ENCODE results near the gene ATIC.

Gene ATIC

GRCh38 chr2:215311625-215312396, at the start of gene ATIC:
ATIC (plus strand) TSS chr2:215312059; CDS start chr2:215312143, 84 bp downstream.
- peak within 1 kb of the TSS; percentile 75 for H3K27ac ChIP-seq (ENCODE audit: extremely low read depth, low read depth, low read length)
- H3K4me3 ChIP-seq (ENCODE audit: low read depth, low read length): peak within 1 kb of the TSS; percentile 68
- POLR2A ChIA-PET: interaction anchor here (0.7 to 1.4 kb wide), 3 partner anchors 9 to 24 kb away, joined by 3 to 4 read pairs (median 4); no protein-coding TSS in a partner anchor
- H3K36me3 ChIP-seq (ENCODE audit: control insufficient read depth in 2 of 2, insufficient read depth in 1 of 2, low read length in 2 of 2): peaks cover 11 to 40% of the 10 kb centered on the region in 2 experiments
- no peaks in the 10 kb centered on the region for H3K4me1 ChIP-seq (ENCODE audit: control insufficient read depth, insufficient read depth, low read length)
- CTCF ChIA-PET: interaction anchor here (0.6 to 0.8 kb wide), 2 partner anchors 107 to 333 kb away, joined by 3 to 5 read pairs; no protein-coding TSS in a partner anchor
- H3K9me3 ChIP-seq (ENCODE audit: control insufficient read depth, insufficient read depth, low read depth, low read length): no peaks in the 10 kb centered on the region
- TF ChIP-seq ZBTB21 (tag by site-specific recombination; IDR thresholded peaks at IDR 0.05) (no peak), ZNF19 (tag by site-specific recombination; IDR thresholded peaks at IDR 0.05; ENCODE audit: low read depth) (no peak), ZNF10 (tag by site-specific recombination; IDR thresholded peaks at IDR 0.05) (no peak), YY2 (tag by site-specific recombination; IDR thresholded peaks at IDR 0.05) (no peak), KLF16 (tag by site-specific recombination; IDR thresholded peaks at IDR 0.05) (0 out of 2 replicates have a peak, but pooled peaks have one; percentile 61), ZNF366 (tag by site-specific recombination; conservative IDR thresholded peaks at IDR 0.05) (no peak; the same call in 1 of the 2 replicates), ZNF654 (tag by site-specific recombination; IDR thresholded peaks at IDR 0.05; ENCODE audit: low read depth) (no peak), ZNF138 (tag by site-specific recombination; IDR thresholded peaks at IDR 0.05; ENCODE audit: borderline replicate concordance) (no peak), FEZF1 (tag by site-specific recombination; IDR thresholded peaks at IDR 0.05) (no peak), ZNF610 (tag by site-specific recombination; IDR thresholded peaks at IDR 0.05; ENCODE audit: borderline replicate concordance) (0 out of 2 replicates have a peak, but pooled peaks have one; percentile 22), ZNF280D (tag by site-specific recombination; IDR thresholded peaks at IDR 0.05) (no peak), ZNF660 (tag by site-specific recombination; IDR thresholded peaks at IDR 0.05) (0 out of 2 replicates have a peak, but pooled peaks have one; percentile 53), ZNF302 (tag by site-specific recombination; IDR thresholded peaks at IDR 0.05; ENCODE audit: low read depth) (no peak), ZNF548 (tag by site-specific recombination; IDR thresholded peaks at IDR 0.05) (no peak), GLIS1 (tag by site-specific recombination; IDR thresholded peaks at IDR 0.05) (peak; percentile 67), GLIS2 (tag by site-specific recombination; IDR thresholded peaks at IDR 0.05) (peak; percentile 50; the same call in 1 of the 2 replicates), ZBTB48 (tag by site-specific recombination; IDR thresholded peaks at IDR 0.05) (peak; percentile 41; the same call in 1 of the 2 replicates), ZNF510 (tag by site-specific recombination; IDR thresholded peaks at IDR 0.05; ENCODE audit: insufficient replicate concordance) (no peak), ZNF530 (tag by site-specific recombination; IDR thresholded peaks at IDR 0.05; ENCODE audit: low read depth) (no peak), ZNF324 (tag by site-specific recombination; IDR thresholded peaks at IDR 0.05) (0 out of 2 replicates have a peak, but pooled peaks have one; percentile 21), SCRT1 (tag by site-specific recombination; IDR thresholded peaks at IDR 0.05; ENCODE audit: borderline replicate concordance) (no peak), TCF7L2 (IDR thresholded peaks at IDR 0.05; ENCODE audit: borderline replicate concordance, low read depth, low read length) (no peak), MYNN (tag by site-specific recombination; IDR thresholded peaks at IDR 0.05; ENCODE audit: borderline replicate concordance) (no peak), ZNF585B (tag by site-specific recombination; IDR thresholded peaks at IDR 0.05) (no peak), ZNF274 (IDR thresholded peaks at IDR 0.05; ENCODE audit: low read length) (no peak), ZNF274 (tag by site-specific recombination; IDR thresholded peaks at IDR 0.05; ENCODE audit: borderline replicate concordance) (no peak), ZFHX2 (tag by site-specific recombination; conservative IDR thresholded peaks at IDR 0.05) (peak; percentile 76), ZBTB1 (tag by site-specific recombination; IDR thresholded peaks at IDR 0.05) (no peak), SETDB1 (IDR thresholded peaks at IDR 0.05; ENCODE audit: insufficient read length, low read length) (no peak)
- TF ChIP-seq, protein P1, sequence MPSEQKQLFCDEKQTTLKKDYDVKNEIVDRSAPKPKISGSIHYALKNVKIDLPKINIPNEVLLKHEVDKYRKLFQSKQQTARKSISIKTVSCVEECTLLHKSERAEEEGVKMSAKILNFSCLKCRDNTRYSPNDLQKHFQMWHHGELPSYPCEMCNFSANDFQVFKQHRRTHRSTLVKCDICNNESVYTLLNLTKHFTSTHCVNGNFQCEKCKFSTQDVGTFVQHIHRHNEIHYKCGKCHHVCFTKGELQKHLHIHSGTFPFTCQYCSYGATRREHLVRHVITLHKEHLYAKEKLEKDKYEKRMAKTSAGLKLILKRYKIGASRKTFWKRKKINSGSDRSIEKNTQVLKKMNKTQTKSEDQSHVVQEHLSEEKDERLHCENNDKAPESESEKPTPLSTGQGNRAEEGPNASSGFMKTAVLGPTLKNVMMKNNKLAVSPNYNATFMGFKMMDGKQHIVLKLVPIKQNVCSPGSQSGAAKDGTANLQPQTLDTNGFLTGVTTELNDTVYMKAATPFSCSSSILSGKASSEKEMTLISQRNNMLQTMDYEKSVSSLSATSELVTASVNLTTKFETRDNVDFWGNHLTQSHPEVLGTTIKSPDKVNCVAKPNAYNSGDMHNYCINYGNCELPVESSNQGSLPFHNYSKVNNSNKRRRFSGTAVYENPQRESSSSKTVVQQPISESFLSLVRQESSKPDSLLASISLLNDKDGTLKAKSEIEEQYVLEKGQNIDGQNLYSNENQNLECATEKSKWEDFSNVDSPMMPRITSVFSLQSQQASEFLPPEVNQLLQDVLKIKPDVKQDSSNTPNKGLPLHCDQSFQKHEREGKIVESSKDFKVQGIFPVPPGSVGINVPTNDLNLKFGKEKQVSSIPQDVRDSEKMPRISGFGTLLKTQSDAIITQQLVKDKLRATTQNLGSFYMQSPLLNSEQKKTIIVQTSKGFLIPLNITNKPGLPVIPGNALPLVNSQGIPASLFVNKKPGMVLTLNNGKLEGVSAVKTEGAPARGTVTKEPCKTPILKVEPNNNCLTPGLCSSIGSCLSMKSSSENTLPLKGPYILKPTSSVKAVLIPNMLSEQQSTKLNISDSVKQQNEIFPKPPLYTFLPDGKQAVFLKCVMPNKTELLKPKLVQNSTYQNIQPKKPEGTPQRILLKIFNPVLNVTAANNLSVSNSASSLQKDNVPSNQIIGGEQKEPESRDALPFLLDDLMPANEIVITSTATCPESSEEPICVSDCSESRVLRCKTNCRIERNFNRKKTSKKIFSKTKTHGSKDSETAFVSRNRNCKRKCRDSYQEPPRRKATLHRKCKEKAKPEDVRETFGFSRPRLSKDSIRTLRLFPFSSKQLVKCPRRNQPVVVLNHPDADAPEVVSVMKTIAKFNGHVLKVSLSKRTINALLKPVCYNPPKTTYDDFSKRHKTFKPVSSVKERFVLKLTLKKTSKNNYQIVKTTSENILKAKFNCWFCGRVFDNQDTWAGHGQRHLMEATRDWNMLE (tag by site-specific recombination; conservative IDR thresholded peaks at IDR 0.05; ENCODE audit: low read depth): no peak
